Measurements from ENCODE around the gene ATP6V1B1.
"Not testable (repeated sequence)": the region's sequence is repeated elsewhere in the genome, so short reads cannot be mapped to it uniquely, and the experiment has no call there.

The ATP6V1B1 gene

GRCh38 chr2:71008342-71008741, 72.6 kb downstream of the ATP6V1B1 start:
- Histone ChIP-seq H3K79me2 (ENCODE audit: insufficient read depth, low read length) (no peaks in the 10 kb centered on the region), H4K20me1 (ENCODE audit: insufficient read depth, low read length, poor library complexity, severe bottlenecking) (no peaks in the 10 kb centered on the region), H2AFZ (ENCODE audit: low read length) (no peak overlapping the region), H3K4me2 (ENCODE audit: low read depth, low read length, poor library complexity, severe bottlenecking) (no peak overlapping the region), H3K27me3 (ENCODE audit: insufficient read depth, low read length, poor library complexity, severe bottlenecking) (no peaks in the 10 kb centered on the region), H3K36me3 (ENCODE audit: insufficient read depth, low read length) (no peaks in the 10 kb centered on the region), H3K9me2 (replicated peaks; ENCODE audit: low read depth, low read length) (no peaks in the 10 kb centered on the region), H3K4me1 (ENCODE audit: insufficient read depth, low read length, poor library complexity, severe bottlenecking) (no peaks in the 10 kb centered on the region), H3K4me3 (ENCODE audit: low read length, poor library complexity, severe bottlenecking) (no peak overlapping the region), H3K9me3 (ENCODE audit: insufficient read depth, low read depth, low read length) (no peaks in the 10 kb centered on the region), H3F3A (ENCODE audit: low read depth) (no peaks in the 10 kb centered on the region), H3K9ac (ENCODE audit: low read depth, low read length, poor library complexity, severe bottlenecking) (no peak overlapping the region)
- TF ChIP-seq EZH2phosphoT487 (IDR thresholded peaks at IDR 0.05; ENCODE audit: borderline replicate concordance), result no peak
- no peak for TF ChIP-seq CTCF (conservative IDR thresholded peaks at IDR 0.05; ENCODE audit: low read length)

GRCh38 chr2:71011786-71012185, 76.1 kb downstream of the ATP6V1B1 start:
- H2AFZ ChIP-seq (ENCODE audit: low read length); H3K36me3 ChIP-seq (ENCODE audit: insufficient read depth, low read length); H3K79me2 ChIP-seq (ENCODE audit: insufficient read depth, low read length); H3K9ac ChIP-seq (ENCODE audit: low read depth, low read length, poor library complexity, severe bottlenecking); H3K4me2 ChIP-seq (ENCODE audit: low read depth, low read length, poor library complexity, severe bottlenecking); H3K9me3 ChIP-seq (ENCODE audit: insufficient read depth, low read depth, low read length); H3K4me1 ChIP-seq (ENCODE audit: insufficient read depth, low read length, poor library complexity, severe bottlenecking); H3K27me3 ChIP-seq (ENCODE audit: insufficient read depth, low read length, poor library complexity, severe bottlenecking); H3F3A ChIP-seq (ENCODE audit: low read depth); H3K4me3 ChIP-seq (ENCODE audit: low read length, poor library complexity, severe bottlenecking); H3K9me2 ChIP-seq (replicated peaks; ENCODE audit: low read depth, low read length); H4K20me1 ChIP-seq (ENCODE audit: insufficient read depth, low read length, poor library complexity, severe bottlenecking): not testable (repeated sequence)

Measured in Loucy (cell line).